SK-N-SH treated with all-trans-retinoic acid at 6 μM for 48 hours (cell line): ENCODE results near the gene FRMD4A.

Source experiments
- ATAC-seq: fragments of 200-7000 bp; cut with Tn5 transposase; 3 replicates; pipeline ENCODE4 v1.9.1; 2020; ENCODE audit warnings: mild to moderate bottlenecking, moderate library complexity
- ARNTL ChIP-seq: fragments of 450-650 bp; formaldehyde crosslinking; IDR thresholded peaks from 2 replicates; pipeline ENCODE4 v1.5.0; 2020; ENCODE audit warnings: low read depth, mild to moderate bottlenecking, moderate library complexity, borderline replicate concordance
- BACH2 ChIP-seq: fragments of 250-450 bp; sonication (Bioruptor Pico); IDR thresholded peaks from 2 replicates; pipeline ENCODE4 v1.9.0; 2021; ENCODE audit warnings: mild to moderate bottlenecking, borderline replicate concordance
- CREB5 ChIP-seq: fragments of 250-450 bp; sonication (Bioruptor Pico); IDR thresholded peaks from 2 replicates; pipeline ENCODE4 v1.5.1; 2020; ENCODE audit warnings: low read depth, mild to moderate bottlenecking, moderate library complexity
- CSRNP3 ChIP-seq: fragments of 250-450 bp; sonication (Bioruptor Pico); IDR thresholded peaks from 2 replicates; pipeline ENCODE4 v1.5.1; 2021; ENCODE audit warnings: mild to moderate bottlenecking, moderate library complexity
- ISL1 ChIP-seq: fragments of 250-450 bp; sonication (Bioruptor Pico); IDR thresholded peaks from 2 replicates; pipeline ENCODE4 v2.1.2; 2022; ENCODE audit warnings: mild to moderate bottlenecking, moderate library complexity
- OSR1 ChIP-seq: fragments of 250-450 bp; sonication (Bioruptor Pico); IDR thresholded peaks from 2 replicates; pipeline ENCODE4 v1.8.0; 2022; ENCODE audit warnings: moderate library complexity, mild to moderate bottlenecking, inconsistent platforms
- PATZ1 ChIP-seq: fragments of 250-450 bp; sonication (Bioruptor Pico); IDR thresholded peaks from 2 replicates; pipeline ENCODE4 v1.8.0; 2020; ENCODE audit warnings: mild to moderate bottlenecking, moderate library complexity, borderline replicate concordance
- POU6F1 ChIP-seq: fragments of 250-450 bp; sonication (Bioruptor Pico); IDR thresholded peaks from 2 replicates; pipeline ENCODE4 v1.8.0; 2021; ENCODE audit warnings: low read depth, mild to moderate bottlenecking, moderate library complexity, borderline replicate concordance
- PPARA ChIP-seq: fragments of 250-450 bp; sonication (Bioruptor Pico); IDR thresholded peaks from 2 replicates; pipeline ENCODE4 v1.5.0; 2020; ENCODE audit warnings: mild to moderate bottlenecking, borderline replicate concordance
- RARB ChIP-seq: fragments of 250-450 bp; sonication (Bioruptor Pico); IDR thresholded peaks from 2 replicates; pipeline ENCODE4 v1.8.0; 2021; ENCODE audit warnings: mild to moderate bottlenecking, moderate library complexity
- SNAI2 ChIP-seq: fragments of 250-450 bp; sonication (Bioruptor Pico); IDR thresholded peaks from 2 replicates; pipeline ENCODE4 v1.5.0; 2020; ENCODE audit warnings: mild to moderate bottlenecking, moderate library complexity
- TCF4 ChIP-seq: fragments of 250-450 bp; sonication (Bioruptor Pico); IDR thresholded peaks from 2 replicates; pipeline ENCODE4 v1.8.0; 2021; ENCODE audit warnings: mild to moderate bottlenecking, moderate library complexity, borderline replicate concordance
- TOX ChIP-seq: fragments of 250-450 bp; sonication (Bioruptor Pico); IDR thresholded peaks from 2 replicates; pipeline ENCODE4 v1.8.0; 2021; ENCODE audit warnings: mild to moderate bottlenecking, moderate library complexity, borderline replicate concordance
- ZC3H10 ChIP-seq: fragments of 250-450 bp; sonication (Bioruptor Pico); IDR thresholded peaks from 2 replicates; pipeline ENCODE4 v1.5.1; 2021; ENCODE audit warnings: mild to moderate bottlenecking, moderate library complexity
- ZFP3 ChIP-seq: fragments of 250-450 bp; sonication (Bioruptor Pico); IDR thresholded peaks from 2 replicates; pipeline ENCODE4 v1.5.0; 2020; ENCODE audit warnings: mild to moderate bottlenecking, moderate library complexity
- ZNF8 ChIP-seq: fragments of 450-650 bp; formaldehyde crosslinking; IDR thresholded peaks from 2 replicates; pipeline ENCODE4 v1.5.0; 2020; ENCODE audit warnings: mild to moderate bottlenecking, moderate library complexity

Gene FRMD4A

GRCh38 chr10:14004536-14004935 is 326.2 kb downstream of the FRMD4A start (continued):
- no peak for TF ChIP-seq CREB5 (CRISPR knock-in tag)
- TF ChIP-seq BACH2 (CRISPR knock-in tag) = no peak
- TF ChIP-seq ARNTL (CRISPR knock-in tag) = no peak
- TF ChIP-seq POU6F1 (CRISPR knock-in tag) = no peak
- TF ChIP-seq ZNF8 (CRISPR knock-in tag) = no peak
- TF ChIP-seq PATZ1 = no peak

- no peak for TF ChIP-seq PATZ1
These were observed 327.1 kb downstream of the FRMD4A start for GRCh38 chr10:14003517-14004184.

GRCh38 chr10:14001298-14002040 is 329.3 kb downstream of the FRMD4A start:
- TF ChIP-seq CSRNP3 = no peak
- no peak for TF ChIP-seq TCF4 (CRISPR knock-in tag)
- no peak for TF ChIP-seq ARNTL (CRISPR knock-in tag)
- TF ChIP-seq ZC3H10 (CRISPR knock-in tag) = no peak
- TF ChIP-seq ZFP3 = no peak
- TF ChIP-seq PATZ1 = no peak
- TF ChIP-seq ISL1 = no peak
- TF ChIP-seq RARB (CRISPR knock-in tag) = no peak
- no peak for TF ChIP-seq SNAI2
- TF ChIP-seq CREB5 (CRISPR knock-in tag) = no peak
- no peak for TF ChIP-seq BACH2 (CRISPR knock-in tag)
- TF ChIP-seq TOX (CRISPR knock-in tag) = no peak
- no peak for TF ChIP-seq PPARA (CRISPR knock-in tag)
- TF ChIP-seq OSR1 (CRISPR knock-in tag) = no peak
- ATAC-seq = no peak

More at GRCh38 chr10:14003517-14004184, 327.1 kb downstream of the FRMD4A start:
- no peak for ATAC-seq
